C4-2B (cell line): Measurements from ENCODE around the gene CENPX.
A peak's percentile ranks its signal among the peaks of the same experiment; 100 is the strongest.

Experiments used
- H3K27ac ChIP-seq: fragments of 450-650 bp; 2 replicates; pipeline ENCODE4 v1.5.1; 2017
- CTCF ChIP-seq: fragments of 450-650 bp; conservative IDR thresholded peaks from 2 replicates; pipeline ENCODE4 v1.5.1; 2017; ENCODE audit warnings: mild to moderate bottlenecking
- ZFX ChIP-seq: fragments of 450-650 bp; IDR thresholded peaks from 2 replicates; pipeline ENCODE4 v1.6.1; 2017

Gene CENPX

GRCh38 chr17:81995463-81996231, 27.0 kb downstream of the CENPX start:
- TF ChIP-seq ZFX, result no peak
- no peak for TF ChIP-seq CTCF

GRCh38 chr17:81994593-81995462, 27.9 kb downstream of the CENPX start:
- TF ChIP-seq ZFX, result no peak
- TF ChIP-seq CTCF, result no peak
- no peak overlapping the region for H3K27ac ChIP-seq

More at GRCh38 chr17:81995463-81996231, 27.0 kb downstream of the CENPX start:
- no peak overlapping the region for H3K27ac ChIP-seq

GRCh38 chr17:81993729-81994592, 28.7 kb downstream of the CENPX start:
- no peak overlapping the region for H3K27ac ChIP-seq
- TF ChIP-seq CTCF, result no peak
- TF ChIP-seq ZFX, result no peak

GRCh38 chr17:81992306-81993102, 30.2 kb downstream of the CENPX start:
- H3K27ac ChIP-seq, result peak overlapping the region; percentile 76

GRCh38 chr17:81991684-81992305, 30.9 kb downstream of the CENPX start:
- TF ChIP-seq CTCF, result no peak
- TF ChIP-seq ZFX, result no peak
- peak overlapping the region; percentile 76 for H3K27ac ChIP-seq

More at GRCh38 chr17:81992306-81993102, 30.2 kb downstream of the CENPX start:
- TF ChIP-seq ZFX (no peak), CTCF (no peak)
